ENCODE measurements around the gene MAGEB6. TPM values are rescaled to one million over a fixed set of nuclear protein-coding genes. Genes with fewer than 3 reads are reported as not detected.
"Not testable (repeated sequence)": the region's sequence is repeated elsewhere in the genome, so short reads cannot be mapped to it uniquely, and the experiment has no call there.

MAGEB6 gene, protein sequence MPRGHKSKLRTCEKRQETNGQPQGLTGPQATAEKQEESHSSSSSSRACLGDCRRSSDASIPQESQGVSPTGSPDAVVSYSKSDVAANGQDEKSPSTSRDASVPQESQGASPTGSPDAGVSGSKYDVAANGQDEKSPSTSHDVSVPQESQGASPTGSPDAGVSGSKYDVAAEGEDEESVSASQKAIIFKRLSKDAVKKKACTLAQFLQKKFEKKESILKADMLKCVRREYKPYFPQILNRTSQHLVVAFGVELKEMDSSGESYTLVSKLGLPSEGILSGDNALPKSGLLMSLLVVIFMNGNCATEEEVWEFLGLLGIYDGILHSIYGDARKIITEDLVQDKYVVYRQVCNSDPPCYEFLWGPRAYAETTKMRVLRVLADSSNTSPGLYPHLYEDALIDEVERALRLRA
- not detected for total RNA-seq

DNA sequence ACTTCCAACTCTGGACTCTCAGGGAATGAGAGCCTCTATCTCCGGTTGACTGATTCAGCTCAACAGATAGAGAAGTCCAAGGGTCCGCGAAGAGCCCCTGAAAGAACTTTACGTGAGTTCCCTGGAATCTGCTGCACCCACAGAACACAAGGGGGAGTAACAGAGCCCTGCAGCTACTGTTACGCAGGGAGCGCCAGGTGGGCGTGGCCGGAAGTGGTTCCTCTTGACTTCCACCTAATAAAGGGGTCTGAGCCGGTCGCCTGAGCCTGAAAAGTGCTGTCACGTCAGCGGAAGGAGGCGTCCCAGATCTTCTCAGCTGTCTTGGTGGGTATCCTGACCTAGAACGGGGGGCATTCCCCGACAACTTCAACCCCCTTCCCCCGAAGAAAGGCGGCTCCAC is at the start of gene MAGEB6:
Gene MAGEB6, plus strand, starts transcription at position 237 of the 400 bp plus-strand sequence. CDS start 1,407 bp downstream, outside the sequence.
- DNase-seq, result no peak

DNA sequence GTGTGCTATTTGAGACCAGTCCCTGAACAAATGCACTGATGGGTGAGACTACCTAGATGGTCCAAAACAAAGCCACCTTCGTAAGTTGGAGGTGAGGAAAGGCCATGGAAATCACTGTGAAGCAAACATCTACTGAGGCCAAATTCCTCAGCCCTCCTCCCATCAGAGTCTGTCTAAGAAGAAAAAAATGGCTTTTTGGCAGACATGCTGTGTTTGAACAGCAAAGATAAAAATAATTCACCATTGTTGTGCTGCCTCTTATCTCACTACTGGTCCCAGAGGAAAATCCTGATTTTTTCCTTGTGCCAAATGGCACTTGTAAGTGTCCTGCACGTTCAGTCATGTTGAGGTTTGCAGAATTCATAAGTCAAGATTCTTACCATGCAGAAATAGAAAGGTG is 46.2 kb upstream of the MAGEB6 start:
- DNase-seq, result no peak

DNA sequence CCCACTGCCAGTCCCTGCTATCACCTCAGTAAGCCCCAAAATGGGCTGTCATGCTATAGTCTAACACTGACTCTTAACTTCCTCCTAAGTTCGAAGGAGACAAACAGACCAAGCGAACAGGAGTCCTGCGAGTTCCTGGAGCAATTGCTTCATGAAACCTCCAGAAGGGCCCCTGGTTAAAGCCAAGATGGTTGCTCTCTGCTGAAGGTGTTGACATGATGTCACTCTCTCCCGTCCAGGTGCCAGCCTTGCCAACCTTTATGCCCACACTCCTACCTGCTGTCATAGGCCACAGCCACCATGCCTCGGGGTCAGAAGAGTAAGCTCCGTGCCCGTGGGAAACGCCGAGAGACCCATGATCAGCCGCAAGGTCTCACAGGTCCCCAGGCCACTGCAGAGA is 31.9 kb upstream of the MAGEB6 start, which contains the start of gene MAGEB6B:
Gene MAGEB6B, plus strand, starts transcription at position 301 of the 400 bp plus-strand sequence. Its CDS starts 0 bp downstream, at position 301.
- no peak for DNase-seq

DNA sequence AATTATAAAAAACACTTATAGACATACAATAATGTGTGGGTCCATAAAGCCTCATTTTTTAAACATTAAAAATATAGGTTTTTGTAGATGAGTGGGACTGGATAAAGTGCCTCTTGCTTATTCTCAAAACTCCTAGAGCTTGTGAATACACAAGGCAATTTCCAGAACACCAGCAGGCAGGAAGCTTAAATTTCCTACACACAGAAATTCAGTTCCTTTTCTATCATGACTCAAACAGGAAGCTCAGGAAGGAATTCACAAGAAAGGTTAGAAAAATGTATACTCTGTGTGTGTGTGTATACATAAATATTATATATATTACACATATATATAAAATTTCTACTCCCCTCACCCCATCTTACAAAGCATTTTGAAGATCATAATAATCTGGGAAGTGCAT is 11.3 kb downstream of the MAGEB6 start:
- DNase-seq, result no peak

DNA sequence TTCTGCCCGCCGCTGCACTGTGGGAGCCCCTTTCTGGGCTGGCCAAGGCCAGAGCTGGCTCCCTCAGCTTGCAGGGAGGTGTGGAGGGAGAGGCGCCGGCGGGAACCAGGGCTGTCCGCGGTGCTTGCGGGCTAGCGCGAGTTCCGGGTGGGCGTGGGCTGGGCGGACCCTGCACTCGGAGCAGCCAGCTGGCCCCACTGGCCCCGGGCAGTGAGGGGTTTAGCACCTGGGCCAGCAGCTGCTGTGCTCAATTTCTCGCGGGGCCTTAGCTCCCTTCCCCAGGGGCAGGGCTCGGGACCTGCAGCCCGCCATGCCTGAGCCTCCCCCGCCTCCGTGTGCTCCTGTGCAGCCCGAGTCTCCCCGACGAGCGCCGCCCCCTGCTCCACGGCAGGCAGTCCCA is 12.5 kb downstream of the MAGEB6 start:
- not testable (repeated sequence) for DNase-seq

DNA sequence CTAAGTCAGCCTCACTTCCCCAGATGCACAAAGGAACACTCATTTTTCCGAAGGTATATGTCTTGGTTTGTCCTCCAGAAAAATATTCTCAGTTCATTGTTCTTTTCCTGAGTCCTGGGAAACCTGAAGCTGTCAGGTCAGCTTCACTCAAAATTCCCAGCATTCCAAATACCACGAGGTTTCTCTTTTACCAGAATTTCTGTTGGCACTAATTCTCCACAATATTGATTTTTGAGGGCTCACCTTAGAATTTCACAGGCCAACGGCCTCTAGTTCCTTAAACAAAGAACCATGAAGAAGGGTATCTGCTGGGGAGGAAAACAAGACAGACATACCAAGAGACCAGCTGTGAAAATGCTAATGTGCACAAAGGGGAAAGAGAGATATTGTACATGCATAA is 15.8 kb downstream of the MAGEB6 start:
- DNase-seq, result no peak

DNA sequence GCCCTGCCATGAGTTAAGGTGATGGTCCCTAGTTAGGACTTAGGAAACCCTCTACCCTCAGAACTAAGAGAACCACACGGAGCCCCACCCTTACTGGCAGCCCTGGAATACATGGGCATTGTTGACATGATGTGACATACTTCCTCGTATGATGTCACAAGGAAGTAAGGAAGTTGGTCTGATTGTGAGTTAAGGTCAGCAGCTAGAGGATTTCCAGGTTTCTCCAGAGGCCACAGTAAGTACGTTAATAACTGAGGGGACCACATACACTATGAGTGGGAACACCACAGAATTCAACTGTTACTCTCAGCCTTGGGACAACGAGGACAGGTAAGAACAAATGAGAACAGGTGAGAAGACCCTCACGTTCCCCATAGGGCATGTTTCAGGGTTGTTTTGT is 23.6 kb downstream of the MAGEB6 start, which contains the start of gene MAGEB5:
Gene MAGEB5, plus strand, starts transcription at position 301 of the 400 bp plus-strand sequence. CDS start 1,133 bp downstream, outside the sequence.
- DNase-seq, result no peak

DNA sequence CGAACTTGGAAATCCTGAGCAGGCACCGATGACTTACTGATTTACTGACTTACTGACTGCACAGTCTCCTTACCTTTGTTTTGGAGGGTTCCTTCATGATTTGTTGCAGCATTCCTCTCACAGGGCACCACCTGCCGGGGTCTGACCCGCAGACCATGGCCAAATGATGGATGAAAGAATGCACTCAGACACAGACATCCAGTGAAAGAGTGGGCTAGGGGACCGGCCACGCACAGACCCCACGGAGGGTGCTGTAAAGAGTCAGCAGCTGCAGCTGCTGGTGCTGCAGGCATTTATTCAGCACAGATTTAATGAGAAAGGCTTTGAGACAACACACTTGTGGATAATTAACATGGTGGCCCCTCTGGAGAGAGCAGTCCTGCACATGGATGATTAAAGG is 27.1 kb downstream of the MAGEB6 start:
- no peak for DNase-seq

DNA sequence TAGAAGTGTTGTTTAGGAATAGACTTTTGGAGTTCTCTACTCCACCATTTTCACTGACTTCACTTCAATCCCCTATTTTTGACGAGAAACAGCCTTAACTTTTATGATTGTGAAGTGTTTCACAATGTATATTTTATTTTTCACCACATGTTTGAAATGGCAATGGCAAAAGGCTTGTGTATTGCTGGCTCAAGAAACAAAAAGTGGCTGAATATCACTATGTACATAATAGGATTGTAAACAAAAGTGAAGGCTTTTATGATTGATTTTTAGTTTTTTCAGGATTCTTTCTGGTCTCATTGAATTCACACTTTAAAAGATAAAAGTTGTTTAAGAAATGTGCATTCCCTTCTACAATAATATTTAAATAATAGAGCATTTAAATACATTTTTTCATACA is 41.9 kb downstream of the MAGEB6 start:
- peak; percentile 5 for DNase-seq

Other genes starting within 250 kb of the MAGEB6 start
- not detected for gene MAGEB18, start 54.1 kb upstream of the MAGEB6 start, total RNA-seq
- gene MAGEB6B, start 31.8 kb upstream of the MAGEB6 start, total RNA-seq, result not detected
- gene MAGEB5, start 23.7 kb downstream of the MAGEB6 start, total RNA-seq, result not detected

Data from tongue (tissue), 2 donors.